NCI-H2029 (cell line): ENCODE results near the gene FPR3.

Experiments
- DNase-seq: peaks from one replicate; lab custom pipeline; 2025; lab: John Stamatoyannopoulos, UW

FPR3 gene

GRCh38 chr19:51807111-51807701 lies 12.2 kb downstream of the FPR3 start:
- DNase-seq: no peak

- no peak for DNase-seq
Measured at GRCh38 chr19:51807925-51808324, 13.0 kb downstream of the FPR3 start.

DNA sequence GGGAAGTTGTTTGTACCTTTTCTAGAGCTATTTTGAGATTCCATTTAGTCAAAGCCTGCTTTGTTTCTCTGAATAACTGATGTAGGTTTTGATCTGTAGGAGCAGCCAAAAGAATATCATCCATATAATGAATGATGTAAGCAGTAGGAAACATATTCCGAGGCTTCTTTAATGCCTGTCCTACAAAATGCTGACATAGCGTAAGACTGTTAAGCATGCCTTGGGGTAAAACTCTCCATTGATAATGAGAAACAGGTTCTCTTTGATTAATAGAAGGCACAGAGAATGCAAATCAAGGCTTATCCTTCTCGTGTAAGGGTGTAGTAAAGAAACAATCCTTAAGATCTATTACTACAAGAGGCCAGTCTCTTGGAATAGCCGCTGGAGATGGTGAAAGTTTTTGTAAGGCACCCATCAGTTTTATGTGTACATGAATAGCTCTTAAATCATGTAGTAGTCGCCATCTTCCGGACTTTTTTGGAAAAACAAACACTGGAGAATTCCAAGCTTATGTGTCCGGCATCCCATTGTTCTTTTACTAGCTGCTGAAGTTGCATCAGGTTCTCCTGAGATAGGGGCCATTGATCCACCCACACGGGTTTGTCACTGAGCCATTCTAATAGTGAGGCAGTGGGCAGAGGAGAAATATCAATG lies 13.5 kb downstream of the FPR3 start:
- no peak for DNase-seq

DNA sequence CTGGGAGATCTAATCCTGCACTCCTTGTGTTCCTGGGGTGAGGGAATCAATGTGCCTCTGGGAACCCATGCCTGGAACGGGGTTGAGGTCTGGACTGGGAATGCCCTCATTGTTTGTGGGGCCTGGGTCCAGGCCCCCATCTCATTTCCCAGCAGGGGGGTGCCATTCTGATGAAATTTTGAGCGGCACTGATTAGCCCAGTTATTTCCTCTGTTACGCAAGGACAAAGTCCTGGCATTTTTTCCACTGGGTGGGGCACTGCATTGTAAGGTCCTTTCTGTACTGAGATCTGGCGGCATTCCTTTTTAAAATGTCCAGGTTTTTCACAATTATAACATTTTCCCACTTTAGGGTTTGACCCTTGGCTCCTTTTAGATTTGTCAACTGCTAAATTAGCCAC lies 14.8 kb downstream of the FPR3 start:
- DNase-seq: no peak

DNA sequence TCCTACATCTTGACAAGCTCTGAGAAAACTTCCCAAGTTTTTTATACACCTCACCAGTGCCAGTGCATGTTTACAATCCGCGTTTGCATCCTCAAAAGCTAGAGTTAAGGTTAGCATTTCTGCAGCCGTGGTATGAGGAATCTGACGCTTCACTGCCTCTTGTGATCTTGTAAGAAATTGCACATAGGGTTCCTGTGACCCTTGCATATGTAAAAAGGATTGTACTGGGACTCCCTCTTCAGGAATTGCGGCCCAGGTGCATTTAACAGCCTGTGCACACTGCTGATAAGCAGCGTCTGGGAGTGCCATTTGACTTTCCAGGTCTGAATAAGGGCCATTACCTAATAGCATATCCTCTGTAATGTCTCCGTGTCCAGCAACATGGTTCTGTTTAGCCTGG lies 15.3 kb downstream of the FPR3 start:
- DNase-seq: no peak

DNA sequence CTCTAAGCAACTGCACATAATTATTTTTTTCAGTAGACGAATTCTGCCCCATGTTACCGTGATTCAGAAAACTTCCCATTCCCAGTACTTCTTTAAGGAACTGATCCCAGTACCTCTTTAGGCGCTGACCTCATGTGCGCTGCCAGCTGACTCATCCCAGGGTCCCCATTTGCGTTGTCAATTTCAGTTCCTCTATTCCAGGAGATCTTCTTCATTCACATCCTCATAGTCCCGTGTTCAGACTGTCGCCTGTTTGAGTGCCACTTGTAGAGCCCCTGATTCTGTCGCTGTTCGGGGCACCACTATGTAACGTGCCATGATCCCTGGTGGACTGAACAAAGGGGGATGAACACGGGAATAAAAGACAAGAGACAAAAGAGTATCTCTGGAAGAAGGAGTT lies 16.4 kb downstream of the FPR3 start:
- DNase-seq: no peak

DNA sequence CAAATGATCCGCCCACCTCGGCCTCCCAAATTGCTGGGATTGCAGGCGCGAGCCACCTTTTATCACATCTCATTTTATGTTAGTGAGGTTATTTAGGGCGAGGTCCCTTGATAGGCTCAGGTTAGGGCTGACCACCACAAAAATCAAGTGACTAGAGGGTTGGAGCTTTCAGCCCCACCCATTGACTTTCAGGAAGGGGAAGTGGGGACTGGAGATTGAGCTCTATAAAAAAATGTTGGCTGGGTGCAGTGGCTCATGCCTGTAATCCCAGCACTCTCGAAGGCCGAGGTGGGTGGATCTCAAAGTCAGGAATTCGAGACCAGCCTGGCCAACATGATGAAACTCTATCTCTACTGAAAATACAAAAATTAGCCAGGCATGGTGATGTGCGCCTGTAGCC lies 20.1 kb downstream of the FPR3 start:
- DNase-seq: no peak

DNA sequence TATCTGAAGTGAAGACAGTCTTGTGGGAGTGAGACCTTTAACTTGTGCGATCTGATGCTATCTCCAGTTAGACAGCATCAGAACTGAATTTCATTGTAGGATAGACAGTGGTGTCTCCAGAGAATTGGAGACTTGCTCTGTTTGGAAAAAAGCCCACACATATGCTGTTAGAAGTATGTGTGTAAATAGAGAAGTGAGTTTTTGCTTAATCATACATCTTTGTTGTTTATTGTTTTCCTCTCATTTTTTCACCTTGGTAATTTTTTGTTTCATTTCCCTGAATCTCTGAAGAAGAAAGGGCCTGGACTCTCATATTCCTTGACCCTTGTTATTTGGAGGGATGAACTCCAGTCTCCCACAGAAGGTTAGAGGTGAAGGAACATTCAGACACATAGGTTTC lies 21.8 kb downstream of the FPR3 start:
- DNase-seq: no peak

DNA sequence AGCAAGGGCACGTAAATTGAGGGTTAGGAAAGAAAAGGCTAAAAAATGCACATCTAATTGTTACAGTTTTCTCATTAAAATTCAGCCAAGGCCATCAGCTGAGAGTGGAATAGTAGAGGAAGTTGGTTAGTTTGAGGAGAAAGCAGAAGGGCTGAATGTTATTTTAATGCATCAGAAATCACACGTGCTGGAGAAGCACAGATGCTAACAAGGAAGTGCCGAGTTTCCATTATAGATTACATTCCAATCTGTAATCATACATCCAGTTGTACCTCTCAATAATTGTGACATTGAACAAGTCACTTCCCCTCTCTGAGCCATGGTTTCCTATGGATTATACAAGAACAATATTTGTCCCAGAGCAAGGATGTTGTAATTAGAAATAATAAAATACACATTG lies 25.1 kb downstream of the FPR3 start:
- no peak for DNase-seq

DNA sequence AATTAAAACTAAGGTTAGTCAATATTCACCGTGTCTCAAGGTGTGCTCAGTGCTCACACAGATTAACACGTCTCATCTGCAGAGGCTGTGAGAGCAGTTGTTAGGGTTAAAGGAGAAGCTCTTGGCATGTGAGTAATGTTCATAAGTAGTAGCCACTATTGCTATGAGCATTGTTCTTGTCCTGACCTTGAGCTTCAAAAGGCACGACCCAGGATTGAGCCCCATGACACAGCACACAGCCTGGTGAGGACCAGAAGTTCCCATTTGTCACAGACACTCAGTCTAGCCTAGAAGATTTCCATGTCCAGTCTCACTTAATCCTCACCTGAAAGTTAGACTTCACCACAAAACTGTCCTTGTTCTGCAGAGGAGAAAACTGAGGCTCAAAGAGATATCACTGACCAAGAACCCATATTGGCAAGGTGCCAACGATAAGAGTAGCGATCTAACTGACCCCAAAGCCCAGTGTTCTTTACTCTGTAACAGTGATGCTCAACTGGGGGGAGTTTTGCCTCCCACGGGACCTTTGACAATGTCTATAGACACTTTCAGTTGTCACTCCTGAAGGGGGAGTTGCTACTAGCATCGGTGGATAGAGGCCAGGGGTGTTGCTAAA lies 26.0 kb downstream of the FPR3 start:
- no peak for DNase-seq

DNA sequence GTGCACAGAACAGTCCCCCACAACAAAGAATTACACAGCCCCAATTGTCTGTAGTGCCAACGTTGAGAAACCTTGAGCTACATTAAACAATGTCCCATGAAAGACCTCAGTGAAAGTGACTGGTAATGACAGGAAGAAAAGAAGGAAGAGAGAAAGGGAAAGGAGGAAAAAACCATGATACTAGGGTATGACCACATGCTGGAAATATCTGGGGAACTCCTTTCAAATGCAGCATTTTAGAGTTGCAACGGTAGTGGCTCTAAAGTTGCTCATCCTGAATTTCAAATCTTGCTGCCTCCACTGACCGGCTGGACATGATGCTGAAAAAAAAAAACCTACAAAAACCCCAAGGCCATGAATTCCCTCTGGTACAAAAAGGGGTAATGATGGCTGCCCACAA lies 26.5 kb downstream of the FPR3 start:
- DNase-seq: no peak

DNA sequence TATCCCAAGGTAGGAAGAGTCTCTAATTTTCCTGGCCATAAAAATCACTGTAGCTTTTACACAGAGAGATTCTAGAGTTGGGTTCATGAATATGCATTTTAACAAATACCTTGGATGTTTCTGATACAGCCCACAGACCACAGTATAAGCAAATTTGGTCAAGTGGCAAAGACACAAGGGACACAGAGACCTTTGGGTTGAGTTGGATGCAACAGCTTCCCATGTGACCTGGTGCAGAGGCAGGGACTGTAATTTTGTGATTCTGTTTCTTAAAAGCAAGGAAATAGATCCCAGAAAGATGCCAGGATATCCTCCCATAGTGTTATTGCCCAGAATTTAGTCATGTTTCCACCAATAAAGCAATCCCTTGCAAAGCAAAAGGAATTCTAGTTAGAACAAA lies 27.0 kb downstream of the FPR3 start:
- DNase-seq: no peak

DNA sequence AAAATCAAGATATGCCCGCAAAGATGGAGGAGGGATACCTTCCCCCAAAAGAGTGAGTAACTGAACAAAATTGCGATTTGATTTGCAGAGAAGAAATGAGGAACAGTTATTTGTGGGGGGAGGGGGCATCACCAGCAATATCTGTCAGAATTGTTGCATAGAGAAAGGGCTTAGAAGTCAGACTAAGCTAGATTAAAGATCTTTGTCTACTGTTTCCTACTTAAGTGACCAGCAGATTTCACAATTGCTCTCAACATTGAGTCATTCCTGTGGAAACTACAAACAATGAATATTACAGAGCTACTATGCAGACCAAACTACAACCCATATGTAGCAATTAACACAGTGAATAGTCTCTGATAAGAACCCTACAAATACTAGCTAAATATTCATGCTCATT lies 27.4 kb downstream of the FPR3 start:
- DNase-seq: no peak

DNA sequence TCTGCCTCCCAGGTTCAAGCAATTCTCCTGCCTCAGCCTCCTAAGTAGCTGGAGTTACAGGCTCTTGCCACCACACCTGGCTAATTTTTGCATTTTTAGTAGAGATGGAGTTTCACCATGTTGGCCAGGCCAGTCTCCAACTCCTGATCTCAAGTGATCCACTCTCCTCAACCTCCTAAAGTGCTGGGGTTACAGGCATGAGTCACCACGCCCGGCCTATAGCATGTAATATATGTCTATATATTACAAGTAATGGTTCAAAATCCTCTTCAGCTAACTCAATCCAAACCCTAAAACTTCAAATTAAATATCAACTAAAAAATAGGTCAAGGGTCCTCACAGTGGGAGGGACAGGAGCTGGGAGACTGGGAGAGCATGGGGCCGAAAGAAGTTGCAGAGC lies 28.0 kb downstream of the FPR3 start:
- no peak for DNase-seq

DNA sequence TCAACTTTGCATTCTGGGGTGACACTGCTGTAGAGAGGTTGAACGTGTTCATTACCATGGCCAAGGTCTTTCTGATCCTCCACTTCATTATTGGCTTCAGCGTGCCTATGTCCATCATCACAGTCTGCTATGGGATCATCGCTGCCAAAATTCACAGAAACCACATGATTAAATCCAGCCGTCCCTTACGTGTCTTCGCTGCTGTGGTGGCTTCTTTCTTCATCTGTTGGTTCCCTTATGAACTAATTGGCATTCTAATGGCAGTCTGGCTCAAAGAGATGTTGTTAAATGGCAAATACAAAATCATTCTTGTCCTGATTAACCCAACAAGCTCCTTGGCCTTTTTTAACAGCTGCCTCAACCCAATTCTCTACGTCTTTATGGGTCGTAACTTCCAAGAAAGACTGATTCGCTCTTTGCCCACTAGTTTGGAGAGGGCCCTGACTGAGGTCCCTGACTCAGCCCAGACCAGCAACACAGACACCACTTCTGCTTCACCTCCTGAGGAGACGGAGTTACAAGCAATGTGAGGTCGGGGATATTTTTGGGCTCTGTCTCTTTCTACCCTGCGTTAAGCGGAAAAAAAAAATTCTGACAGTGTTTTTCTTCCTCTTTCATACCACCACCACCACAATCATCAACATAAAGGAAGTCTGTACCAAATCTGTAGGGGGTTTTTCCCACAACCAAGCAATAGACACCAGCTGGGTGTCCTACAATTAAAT lies 29.5 kb downstream of the FPR3 start:
- no peak for DNase-seq

DNA sequence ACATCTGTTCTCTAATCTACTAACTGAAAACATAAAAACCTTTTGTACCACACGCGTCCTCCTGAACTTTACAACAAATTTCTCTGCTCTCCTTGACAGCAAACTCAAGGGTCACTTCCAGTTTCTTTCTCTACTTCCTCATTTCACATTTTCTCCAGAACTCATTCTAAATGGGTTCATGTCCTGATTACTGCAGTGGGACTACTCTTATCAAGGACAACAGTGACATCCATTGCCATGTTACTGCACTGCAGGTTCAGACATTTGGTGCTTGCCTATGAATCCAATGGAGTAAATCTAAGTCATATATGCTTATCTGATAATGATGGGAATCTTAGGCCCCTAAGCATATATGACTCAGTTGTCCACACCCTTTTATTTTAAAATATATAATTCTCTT lies 35.3 kb downstream of the FPR3 start:
- no peak for DNase-seq

DNA sequence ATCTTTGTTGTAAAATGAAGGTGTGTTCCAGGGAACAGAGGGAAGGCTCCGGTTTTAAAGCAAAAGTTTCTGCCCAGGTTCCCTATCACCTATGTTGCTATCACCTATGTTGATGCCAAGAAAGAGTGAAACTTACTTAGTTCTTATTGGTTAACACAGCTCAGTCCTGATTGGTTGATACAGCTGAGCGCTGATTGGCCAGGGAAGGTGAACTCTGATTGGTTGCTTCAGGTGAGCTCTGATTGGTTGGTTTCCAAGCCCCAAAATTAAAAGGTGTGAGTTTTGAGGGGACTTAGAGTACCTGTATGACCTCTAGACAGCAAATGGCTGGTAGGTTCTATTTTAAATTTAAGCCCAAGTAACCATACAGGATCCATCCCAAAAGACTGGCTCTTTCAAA lies 42.2 kb downstream of the FPR3 start:
- no peak for DNase-seq

- DNase-seq: no peak
Measured at GRCh38 chr19:51861870-51862622, 67.1 kb downstream of the FPR3 start.

DNA sequence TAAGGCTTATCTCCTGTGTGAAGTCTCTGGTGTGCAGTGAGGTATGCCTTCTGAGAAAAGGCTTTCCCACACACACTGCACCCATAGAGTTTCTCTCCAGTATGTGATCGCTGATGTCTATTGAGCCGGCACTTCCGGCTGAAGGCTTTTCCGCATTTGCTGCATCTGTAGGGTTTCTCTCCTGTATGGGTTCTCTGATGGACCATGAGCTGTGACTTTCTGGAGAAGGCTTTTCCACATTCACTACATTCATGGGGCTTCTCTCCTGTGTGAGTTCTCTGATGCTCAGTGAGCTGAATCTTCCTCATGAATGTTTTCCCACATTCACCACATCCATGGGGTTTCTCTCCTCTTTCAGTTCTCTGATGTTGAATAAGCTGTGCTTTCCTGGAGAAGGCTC lies 78.1 kb downstream of the FPR3 start:
- no peak for DNase-seq
